Esophagus muscularis mucosa (tissue), 4 donors: ENCODE results near the gene ZNF516.

Source experiments
- EP300 ChIP-seq: sonication (generic); formaldehyde crosslinking; IDR thresholded peaks from one replicate; pipeline ENCODE4 v1.6.1; 2017; ENCODE audit warnings: antibody characterized with exemption
- POLR2A ChIP-seq: fragments of 450-650 bp; IDR thresholded peaks from one replicate; pipeline ENCODE4 v1.6.1; 2017; ENCODE audit warnings: antibody characterized with exemption, moderate library complexity, mild to moderate bottlenecking, low read depth
- POLR2AphosphoS5 ChIP-seq, 2 donors: sonication (generic); formaldehyde crosslinking; IDR thresholded peaks; one replicate each; pipeline ENCODE4 v1.6.1; 2017; ENCODE audit warnings: antibody characterized with exemption in 2 of 2
- TF ChIP-seq, protein P1 (sequence below), 3 experiments: fragments of 200-600 bp in 2 of 3; fragments of 450-650 bp in 1 of 3; sonication (generic) in 2 of 3; IDR thresholded peaks; one replicate each; pipeline ENCODE4 v1.5.1; 2017 to 2019; ENCODE audit warnings: antibody characterized with exemption in 3 of 3, mild to moderate bottlenecking in 2 of 3, moderate library complexity in 1 of 3

GRCh38 chr18:76457475-76457874 lies 37.6 kb downstream of the ZNF516 start:
- TF ChIP-seq, protein P1, sequence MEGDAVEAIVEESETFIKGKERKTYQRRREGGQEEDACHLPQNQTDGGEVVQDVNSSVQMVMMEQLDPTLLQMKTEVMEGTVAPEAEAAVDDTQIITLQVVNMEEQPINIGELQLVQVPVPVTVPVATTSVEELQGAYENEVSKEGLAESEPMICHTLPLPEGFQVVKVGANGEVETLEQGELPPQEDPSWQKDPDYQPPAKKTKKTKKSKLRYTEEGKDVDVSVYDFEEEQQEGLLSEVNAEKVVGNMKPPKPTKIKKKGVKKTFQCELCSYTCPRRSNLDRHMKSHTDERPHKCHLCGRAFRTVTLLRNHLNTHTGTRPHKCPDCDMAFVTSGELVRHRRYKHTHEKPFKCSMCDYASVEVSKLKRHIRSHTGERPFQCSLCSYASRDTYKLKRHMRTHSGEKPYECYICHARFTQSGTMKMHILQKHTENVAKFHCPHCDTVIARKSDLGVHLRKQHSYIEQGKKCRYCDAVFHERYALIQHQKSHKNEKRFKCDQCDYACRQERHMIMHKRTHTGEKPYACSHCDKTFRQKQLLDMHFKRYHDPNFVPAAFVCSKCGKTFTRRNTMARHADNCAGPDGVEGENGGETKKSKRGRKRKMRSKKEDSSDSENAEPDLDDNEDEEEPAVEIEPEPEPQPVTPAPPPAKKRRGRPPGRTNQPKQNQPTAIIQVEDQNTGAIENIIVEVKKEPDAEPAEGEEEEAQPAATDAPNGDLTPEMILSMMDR (IDR thresholded peaks at IDR 0.05) = no peak
- TF ChIP-seq EP300 = no peak
- TF ChIP-seq POLR2A = no peak
- TF ChIP-seq POLR2AphosphoS5 (IDR thresholded peaks at IDR 0.05) = no peak
